WTC11 (cell line): ENCODE measurements around the gene GLOD4. TPM values are rescaled to one million over a fixed set of nuclear protein-coding genes. Genes with fewer than 3 reads are reported as not detected.

Source experiments
- AFF4 ChIP-seq: sonication (generic); formaldehyde crosslinking; IDR thresholded peaks from 2 replicates; pipeline ENCODE4 v1.8.1; 2023; ENCODE audit warnings: mild to moderate bottlenecking, missing genetic modification reagents, borderline replicate concordance
- ARID4B ChIP-seq: sonication (generic); formaldehyde crosslinking; IDR thresholded peaks from 2 replicates; pipeline ENCODE4 v1.8.0; 2023; ENCODE audit warnings: missing genetic modification reagents, mild to moderate bottlenecking, borderline replicate concordance
- ATF6 ChIP-seq: sonication (generic); formaldehyde crosslinking; IDR thresholded peaks from 2 replicates; pipeline ENCODE4 v1.8.1; 2023; ENCODE audit warnings: mild to moderate bottlenecking, missing genetic modification reagents
- E2F1 ChIP-seq: sonication (generic); formaldehyde crosslinking; IDR thresholded peaks from 2 replicates; pipeline ENCODE4 v1.8.0; 2022; ENCODE audit warnings: mild to moderate bottlenecking, missing genetic modification reagents
- E2F5 ChIP-seq: sonication (generic); formaldehyde crosslinking; IDR thresholded peaks from 2 replicates; pipeline ENCODE4 v1.8.1; 2022; ENCODE audit warnings: mild to moderate bottlenecking, moderate library complexity, missing genetic modification reagents
- ELF4 ChIP-seq: sonication (generic); formaldehyde crosslinking; IDR thresholded peaks from 2 replicates; pipeline ENCODE4 v1.8.1; 2022; ENCODE audit warnings: low read depth, mild to moderate bottlenecking, moderate library complexity, missing genetic modification reagents
- ETV6 ChIP-seq: sonication (generic); formaldehyde crosslinking; IDR thresholded peaks from 2 replicates; pipeline ENCODE4 v1.8.1; 2022; ENCODE audit warnings: mild to moderate bottlenecking, missing genetic modification reagents
- FOXK1 ChIP-seq: sonication (generic); formaldehyde crosslinking; IDR thresholded peaks from 2 replicates; pipeline ENCODE4 v1.8.0; 2022; ENCODE audit warnings: mild to moderate bottlenecking, moderate library complexity, missing genetic modification reagents
- GRHL2 ChIP-seq: fragments of 250-450 bp; sonication (Bioruptor Pico); IDR thresholded peaks from 2 replicates; pipeline ENCODE4 v1.8.0; 2022; ENCODE audit warnings: mild to moderate bottlenecking, moderate library complexity; ENCODE audit not compliant: insufficient replicate concordance, severe bottlenecking
- IRF2 ChIP-seq: sonication (generic); formaldehyde crosslinking; IDR thresholded peaks from 2 replicates; pipeline ENCODE4 v1.8.0; 2022; ENCODE audit warnings: low read depth, missing genetic modification reagents, borderline replicate concordance
- MLX ChIP-seq: sonication (generic); formaldehyde crosslinking; IDR thresholded peaks from 2 replicates; pipeline ENCODE4 v1.8.1; 2023; ENCODE audit warnings: mild to moderate bottlenecking, missing genetic modification reagents, moderate library complexity
- MYBL2 ChIP-seq: sonication (generic); formaldehyde crosslinking; IDR thresholded peaks from 2 replicates; pipeline ENCODE4 v1.8.1; 2023; ENCODE audit warnings: mild to moderate bottlenecking, moderate library complexity, missing genetic modification reagents
- NFE2L1 ChIP-seq: sonication (generic); formaldehyde crosslinking; IDR thresholded peaks from 2 replicates; pipeline ENCODE4 v1.8.1; 2023; ENCODE audit warnings: missing genetic modification reagents
- NFYB ChIP-seq: sonication (generic); formaldehyde crosslinking; conservative IDR thresholded peaks from 2 replicates; pipeline ENCODE4 v1.8.0; 2022; ENCODE audit warnings: low read depth, missing genetic modification reagents
- NR3C1 ChIP-seq: sonication (generic); formaldehyde crosslinking; conservative IDR thresholded peaks from 2 replicates; pipeline ENCODE4 v1.8.1; 2023; ENCODE audit warnings: low read depth, mild to moderate bottlenecking, missing genetic modification reagents
- PRRX2 ChIP-seq: fragments of 250-450 bp; sonication (Bioruptor Pico); IDR thresholded peaks from 2 replicates; pipeline ENCODE4 v1.8.0; 2021; ENCODE audit warnings: mild to moderate bottlenecking
- RELA ChIP-seq: sonication (generic); formaldehyde crosslinking; IDR thresholded peaks from 2 replicates; pipeline ENCODE4 v1.8.1; 2022; ENCODE audit warnings: missing genetic modification reagents, mild to moderate bottlenecking, borderline replicate concordance
- SOX15 ChIP-seq: fragments of 250-450 bp; sonication (Bioruptor Pico); IDR thresholded peaks from 2 replicates; pipeline ENCODE4 v1.9.0; 2021; ENCODE audit warnings: mild to moderate bottlenecking
- ZBTB43 ChIP-seq: sonication (generic); formaldehyde crosslinking; IDR thresholded peaks from 2 replicates; pipeline ENCODE4 v1.8.1; 2023; ENCODE audit warnings: mild to moderate bottlenecking, missing genetic modification reagents
- ZNF263 ChIP-seq: sonication (generic); formaldehyde crosslinking; IDR thresholded peaks from 2 replicates; pipeline ENCODE4 v1.8.1; 2022; ENCODE audit warnings: low read depth, mild to moderate bottlenecking, moderate library complexity, missing genetic modification reagents
- total RNA-seq: library from RNA; stranded (reverse); gene quantifications from 3 replicates; pipeline ENCODE4 v1.2.3, GENCODE V29; 2021

GLOD4 gene
- total RNA-seq, 1 experiment from 2014 or later, result 69.0 TPM

- TF ChIP-seq AFF4 (CRISPR knock-in tag) (no peak), SOX15 (CRISPR knock-in tag) (no peak), ATF6 (CRISPR knock-in tag) (no peak), GRHL2 (no peak), FOXK1 (CRISPR knock-in tag) (no peak), PRRX2 (CRISPR knock-in tag) (no peak), ETV6 (CRISPR knock-in tag) (no peak), NR3C1 (CRISPR knock-in tag) (no peak), ELF4 (no peak), NFYB (no peak), RELA (CRISPR knock-in tag) (no peak), IRF2 (CRISPR knock-in tag) (no peak), NFE2L1 (no peak), E2F1 (CRISPR knock-in tag) (no peak), MLX (CRISPR knock-in tag) (no peak), MYBL2 (CRISPR knock-in tag) (0 out of 2 replicates have a peak, but pooled peaks have one; percentile 42), ZBTB43 (CRISPR knock-in tag) (no peak), E2F5 (peak; percentile 40; the same call in 1 of the 2 replicates), ARID4B (CRISPR knock-in tag) (no peak), ZNF263 (CRISPR knock-in tag) (no peak)
Measured at GRCh38 chr17:732902-733720, 49.0 kb downstream of the GLOD4 start (continued).
